HepG2 (cell line): ENCODE results near the gene PAQR7. TPM values are rescaled to one million over a fixed set of nuclear protein-coding genes. Genes with fewer than 3 reads are reported as not detected.

ENCODE experiments used
- ATAC-seq: fragments of 200-7000 bp; cut with Tn5 transposase; 3 replicates; pipeline ENCODE4 v1.9.1; 2020; ENCODE audit warnings: mild to moderate bottlenecking, moderate library complexity
- BruUV-seq: library from RNA; stranded (reverse); fragments of 400-500 nt; replicated peaks from 2 replicates; lab custom pipeline; 2021; lab: Mats Ljungman, UMichigan
- CTCF ChIA-PET: fragments of 300-600 bp; formaldehyde crosslinking; extraction: SDS; loops from one replicate; lab custom pipeline; 2021; ENCODE audit warnings: low total read pairs, inconsistent platforms, low intra/inter-chr PET ratio; lab: Yijun Ruan, JAX
- POLR2A ChIA-PET: fragments of 350-600 bp; sonication (Branson Sonifier 250); formaldehyde crosslinking; loops from one replicate; lab custom pipeline; 2020; ENCODE audit warnings: antibody characterized with exemption, inconsistent platforms; lab: Yijun Ruan, JAX
- DNase-seq: peaks from one replicate; pipeline ENCODE4 v3.0.0-alpha.2; 2015; ENCODE audit warnings: low spot score
- FAIRE-seq: peaks from 3 replicates; lab custom pipeline; 2011; peaks lifted over from hg19 to GRCh38; lab: Jason Lieb, UNC
- H2AFZ ChIP-seq: one replicate; pipeline ENCODE4 v1.6.1; 2011; ENCODE audit warnings: low read length, inconsistent platforms
- H3K27ac ChIP-seq: fragments of 300-600 bp; 3 replicates; pipeline ENCODE4 v1.8.0; 2011; ENCODE audit warnings: mixed run types, mild to moderate bottlenecking, mixed read lengths, low read length, inconsistent platforms; ENCODE audit not compliant: insufficient read depth; ENCODE audit errors: extremely low read length
- H3K27me3 ChIP-seq, 2 experiments: fragments of 200-600 bp in 1 of 2; 2 replicates in 1 of 2; 3 replicates in 1 of 2; pipeline versions ENCODE4 v1.6.0 to v1.8.0; 2011; ENCODE audit warnings: low read length in 2 of 2, mild to moderate bottlenecking in 2 of 2, moderate library complexity in 2 of 2, inconsistent platforms in 1 of 2; ENCODE audit not compliant: insufficient read depth in 2 of 2, control insufficient read depth in 1 of 2
- H3K36me3 ChIP-seq, 2 experiments: fragments of 200-600 bp in 1 of 2; replicated peaks in 1 of 2; 2 replicates in 1 of 2; 3 replicates in 1 of 2; pipeline versions ENCODE4 v1.5.1 to v1.8.0; 2011; ENCODE audit warnings: low read length in 2 of 2, inconsistent platforms in 1 of 2; ENCODE audit not compliant: insufficient read depth in 2 of 2, control insufficient read depth in 1 of 2
- H3K4me1 ChIP-seq: 2 replicates; pipeline ENCODE4 v1.5.1; 2012; ENCODE audit warnings: low read length, inconsistent platforms; ENCODE audit not compliant: insufficient read depth
- H3K4me2 ChIP-seq: 2 replicates; pipeline ENCODE4 v1.6.0; 2011; ENCODE audit warnings: low read depth, low read length, inconsistent platforms
- H3K4me3 ChIP-seq, 3 experiments: fragments of 200-600 bp in 1 of 3; sonication (generic), shearing (Covaris generic) in 1 of 3; replicated peaks in 1 of 3; 2 replicates each; pipeline ENCODE4 v1.5.1; 2011 to 2016; ENCODE audit warnings: low read length in 3 of 3, inconsistent platforms in 2 of 3, low read depth in 2 of 3, mild to moderate bottlenecking in 2 of 3, control low read depth in 1 of 3, mixed read lengths in 1 of 3; ENCODE audit not compliant: insufficient read depth in 1 of 3
- H3K79me2 ChIP-seq: one replicate; pipeline ENCODE4 v1.6.1; 2011; ENCODE audit warnings: low read length, inconsistent platforms; ENCODE audit not compliant: insufficient read depth
- H3K9ac ChIP-seq: 2 replicates; pipeline ENCODE4 v1.6.0; 2011; ENCODE audit warnings: mild to moderate bottlenecking, low read depth, low read length, inconsistent platforms; ENCODE audit not compliant: insufficient read depth
- H3K9me3 ChIP-seq: 2 replicates; pipeline ENCODE4 v1.5.1; 2012; ENCODE audit warnings: mild to moderate bottlenecking, low read length
- H4K20me1 ChIP-seq: 2 replicates; pipeline ENCODE4 v1.6.0; 2011; ENCODE audit warnings: inconsistent platforms, mild to moderate bottlenecking, low read length, moderate library complexity; ENCODE audit not compliant: insufficient read depth
- CENPBD1 ChIP-seq: sonication (generic); formaldehyde crosslinking; IDR thresholded peaks from 2 replicates; pipeline ENCODE4 v1.8.0; 2022; ENCODE audit warnings: missing genetic modification reagents, low read depth, mild to moderate bottlenecking, borderline replicate concordance
- CHD4 ChIP-seq: fragments of 200-600 bp; sonication (generic); IDR thresholded peaks from 2 replicates; pipeline ENCODE4 v1.7.0; 2017; ENCODE audit warnings: mild to moderate bottlenecking, low read length, borderline replicate concordance
- GTF3A ChIP-seq: sonication (generic); formaldehyde crosslinking; conservative IDR thresholded peaks from 2 replicates; pipeline ENCODE4 v1.4.0; 2020; ENCODE audit warnings: mild to moderate bottlenecking, missing genetic modification reagents
- HMG20B ChIP-seq: conservative IDR thresholded peaks from 2 replicates; pipeline ENCODE4 v1.6.1; 2016; ENCODE audit warnings: missing genetic modification reagents, missing compliant biosample characterization
- KLF11 ChIP-seq: IDR thresholded peaks from 2 replicates; pipeline ENCODE4 v1.6.1; 2016; ENCODE audit warnings: missing compliant biosample characterization
- MAF1 ChIP-seq: sonication (generic); formaldehyde crosslinking; IDR thresholded peaks from 2 replicates; pipeline ENCODE4 v1.5.0; 2020; ENCODE audit warnings: missing genetic modification reagents, borderline replicate concordance
- MATR3 ChIP-seq: sonication (generic); formaldehyde crosslinking; IDR thresholded peaks from 2 replicates; pipeline ENCODE4 v1.4.0; 2020; ENCODE audit warnings: missing genetic modification reagents
- PITX1 ChIP-seq: sonication (generic); formaldehyde crosslinking; IDR thresholded peaks from 2 replicates; pipeline ENCODE4 v1.5.1; 2020; ENCODE audit warnings: mild to moderate bottlenecking, missing genetic modification reagents
- REXO4 ChIP-seq: sonication (generic); formaldehyde crosslinking; IDR thresholded peaks from 2 replicates; pipeline ENCODE4 v1.8.0; 2022; ENCODE audit warnings: missing genetic modification reagents, mild to moderate bottlenecking, borderline replicate concordance
- ZFP90 ChIP-seq: sonication (generic); formaldehyde crosslinking; IDR thresholded peaks from 2 replicates; pipeline ENCODE4 v1.8.0; 2022; ENCODE audit warnings: missing genetic modification reagents, mild to moderate bottlenecking, inconsistent platforms, borderline replicate concordance
- ZNF468 ChIP-seq: sonication (generic); formaldehyde crosslinking; IDR thresholded peaks from 2 replicates; pipeline ENCODE4 v1.8.0; 2022; ENCODE audit warnings: mild to moderate bottlenecking, moderate library complexity, missing genetic modification reagents
- WGBS: methylation state at CpG from one replicate; pipeline ENCODE4 v1.1.6; 2017; ENCODE audit warnings: low lambda C conversion rate; 5-methylcytosine and 5-hydroxymethylcytosine counted together
- in situ Hi-C: cut with HindIII; loops from 2 replicates; pipeline ENCODE4 v1.10.0; 2017; ENCODE audit warnings: low pct_unique_long_range_greater_than_20kb; ENCODE audit not compliant: extremely low pct_ligation_motif_present
- intact Hi-C: fragments of 100-400 bp; cut with micrococcal nuclease; formaldehyde crosslinking; loops from one replicate; pipeline ENCODE4 v1.10.0; 2022; ENCODE audit not compliant: unreplicated experiment
- polyA plus RNA-seq, 8 experiments: library from polyadenylated mRNA; depleted of rRNA in 3 of 8; stranded (reverse) in 7 of 8; unstranded in 1 of 8; fragments of >200 nt; fragmentation: Illumina TruSeq in 4 of 8; extraction: Trizol in 4 of 8; gene quantifications; 2 replicates each; pipeline versions ENCODE4 v1.2.1 to v1.2.3, GENCODE V29; 2011 to 2016; ENCODE audit warnings: low read depth in 4 of 8, missing spikeins in 1 of 8, mixed read lengths in 1 of 8; ENCODE audit not compliant: insufficient read depth in 1 of 8
- total RNA-seq, 5 experiments: library from RNA; depleted of rRNA; stranded (reverse); fragments of >200 nt; fragmentation: Illumina TruSeq; extraction: Trizol; gene quantifications; 2 replicates each; pipeline ENCODE4 v1.2.3, GENCODE V29; 2016; ENCODE audit warnings: low read depth in 1 of 5
- TF ChIP-seq, protein P1 (sequence below): sonication (generic); formaldehyde crosslinking; conservative IDR thresholded peaks from 2 replicates; pipeline ENCODE4 v1.8.0; 2022; ENCODE audit warnings: missing genetic modification reagents

PAQR7 gene
- total and polyA plus RNA-seq, 2 of the 13 experiments (the other 11 are each of a cell fraction or from before 2014, with no cell fraction given), result 13.2 to 16.6 TPM

DNA sequence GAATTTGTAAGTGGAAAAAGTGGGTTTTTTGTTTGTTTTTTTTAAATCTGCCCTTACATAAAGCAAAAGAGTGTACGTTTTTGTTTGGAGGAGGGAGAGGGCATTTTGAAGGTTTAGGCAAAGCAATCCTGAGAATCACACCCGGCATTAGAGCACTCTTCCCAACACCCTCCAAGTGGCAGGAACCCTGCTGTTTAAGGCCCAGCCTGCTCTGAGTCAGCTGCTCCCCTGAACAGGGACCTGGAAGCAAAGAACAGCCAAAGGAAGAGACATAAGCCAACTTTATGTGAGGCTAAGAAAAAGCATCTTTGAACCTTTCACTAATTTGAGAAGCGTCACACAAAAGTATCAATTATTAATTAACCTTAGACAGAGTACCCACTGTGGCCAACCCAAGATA, 38.8 kb downstream of the PAQR7 start:
- Histone ChIP-seq H3K4me3 (no peak overlapping the region), H4K20me1 (no peaks in the 10 kb centered on the region), H3K27ac (no peak overlapping the region), H3K36me3 (peaks cover 14 to 40% of the 10 kb centered on the region in 2 experiments), H3K4me2 (no peak overlapping the region), H3K79me2 (peaks cover 19% of the 10 kb centered on the region), H3K4me1 (peaks cover 7% of the 10 kb centered on the region; the same call in 1 of the 2 replicates), H3K9me3 (no peaks in the 10 kb centered on the region), H3K27me3 (no peaks in the 10 kb centered on the region), H2AFZ (no peak overlapping the region), H3K9ac (no peak overlapping the region)
- ChIA-PET CTCF (interaction anchor here (1.2 to 1.4 kb wide), 3 partner anchors 54 to 161 kb away, joined by 3 to 10 read pairs (median 4); partner anchors contain the start of gene PAFAH2), POLR2A (interaction anchor here (1.0 kb wide), 1 partner anchor 17 kb away, joined by 4 read pairs; the partner anchor contains the start of gene MTFR1L)
- no peak for TF ChIP-seq MAF1
- TF ChIP-seq HMG20B (CRISPR knock-in tag), result no peak
- TF ChIP-seq KLF11 (CRISPR knock-in tag), result no peak
- TF ChIP-seq CHD4, result no peak
- TF ChIP-seq, protein P1, sequence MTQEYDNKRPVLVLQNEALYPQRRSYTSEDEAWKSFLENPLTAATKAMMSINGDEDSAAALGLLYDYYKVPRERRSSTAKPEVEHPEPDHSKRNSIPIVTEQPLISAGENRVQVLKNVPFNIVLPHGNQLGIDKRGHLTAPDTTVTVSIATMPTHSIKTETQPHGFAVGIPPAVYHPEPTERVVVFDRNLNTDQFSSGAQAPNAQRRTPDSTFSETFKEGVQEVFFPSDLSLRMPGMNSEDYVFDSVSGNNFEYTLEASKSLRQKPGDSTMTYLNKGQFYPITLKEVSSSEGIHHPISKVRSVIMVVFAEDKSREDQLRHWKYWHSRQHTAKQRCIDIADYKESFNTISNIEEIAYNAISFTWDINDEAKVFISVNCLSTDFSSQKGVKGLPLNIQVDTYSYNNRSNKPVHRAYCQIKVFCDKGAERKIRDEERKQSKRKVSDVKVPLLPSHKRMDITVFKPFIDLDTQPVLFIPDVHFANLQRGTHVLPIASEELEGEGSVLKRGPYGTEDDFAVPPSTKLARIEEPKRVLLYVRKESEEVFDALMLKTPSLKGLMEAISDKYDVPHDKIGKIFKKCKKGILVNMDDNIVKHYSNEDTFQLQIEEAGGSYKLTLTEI (CRISPR knock-in tag), result no peak
- TF ChIP-seq MATR3, result no peak
- no peak for TF ChIP-seq CENPBD1 (CRISPR knock-in tag)
- TF ChIP-seq PITX1 (CRISPR knock-in tag), result no peak
- no peak for TF ChIP-seq GTF3A (CRISPR knock-in tag)
- TF ChIP-seq REXO4, result no peak
- no peak for TF ChIP-seq ZNF468 (CRISPR knock-in tag)
- no peak for TF ChIP-seq ZFP90 (CRISPR knock-in tag)
- no TSS peak for BruUV-seq
- DNase-seq (no peak), FAIRE-seq (no peak), ATAC-seq (no peak)
- intact Hi-C loops, result loop anchor here (1.0 kb wide), 2 partner anchors 59 to 162 kb away; partner anchors contain the start of gene PAFAH2
- in situ Hi-C loops, result loop anchor here (5.0 kb wide), 1 partner anchor 51 kb away; no protein-coding TSS in a partner anchor
- WGBS, result 98% methylated on average over 3 of the region's 3 CpGs
